Activated B cell treated with CpG ODN at 0.5 μM for 24 hours (primary cell): ENCODE results near the gene PRKCB. TPM values are rescaled to one million over a fixed set of nuclear protein-coding genes. Genes with fewer than 3 reads are reported as not detected.

ENCODE experiments used
- ATAC-seq: fragments of 200-7000 bp; cut with Tn5 transposase; one replicate; pipeline ENCODE4 v1.10.0; 2021; ENCODE audit warnings: low read depth, mild to moderate bottlenecking, moderate library complexity
- CTCF ChIA-PET: fragments of 350-600 bp; sonication (Branson Sonifier 250); formaldehyde crosslinking; loops from one replicate; lab custom pipeline; 2021; ENCODE audit warnings: antibody characterized with exemption; lab: Charles Lee
- POLR2A ChIA-PET: fragments of 350-600 bp; sonication (Branson Sonifier 250); formaldehyde crosslinking; loops from one replicate; lab custom pipeline; 2021; ENCODE audit warnings: antibody characterized with exemption; lab: Charles Lee
- DNase-seq: peaks from one replicate; pipeline ENCODE4 v3.0.0; 2022
- H3K27ac Mint-ChIP-seq: one replicate; pipeline ENCODE4 v1.8.0; 2020; ENCODE audit warnings: mixed read lengths
- H3K27me3 Mint-ChIP-seq: one replicate; pipeline ENCODE4 v1.8.0; 2021; ENCODE audit warnings: mixed read lengths
- H3K36me3 Mint-ChIP-seq: one replicate; pipeline ENCODE4 v1.8.0; 2021; ENCODE audit warnings: low read depth, mixed read lengths
- H3K4me1 Mint-ChIP-seq: one replicate; pipeline ENCODE4 v1.8.0; 2021; ENCODE audit warnings: mixed read lengths
- H3K4me3 Mint-ChIP-seq: one replicate; pipeline ENCODE4 v1.8.0; 2020; ENCODE audit warnings: mild to moderate bottlenecking, mixed read lengths
- H3K9me3 Mint-ChIP-seq: one replicate; pipeline ENCODE4 v1.8.0; 2020; ENCODE audit warnings: mixed read lengths
- CTCF ChIP-seq: fragments of 200-600 bp; IDR thresholded peaks from one replicate; pipeline ENCODE4 v1.8.0; 2022; ENCODE audit warnings: antibody characterized with exemption, mild to moderate bottlenecking
- intact Hi-C: fragments of 100-400 bp; cut with micrococcal nuclease; formaldehyde crosslinking; loops from one replicate; pipeline ENCODE4 v1.15.1; 2024
- total RNA-seq: library from RNA; stranded (reverse); gene quantifications from 2 replicates; pipeline ENCODE4 v1.2.3, GENCODE V29; 2022

Gene PRKCB
- total RNA-seq, 1 donor from 2014 or later: 146 TPM

- ATAC-seq (no peak), DNase-seq (no peak)
- Mint-ChIP-seq H3K4me3 (no peak overlapping the region), H3K27ac (peak overlapping the region; percentile 92), H3K36me3 (peaks cover 14% of the 10 kb centered on the region), H3K27me3 (no peaks in the 10 kb centered on the region), H3K9me3 (no peaks in the 10 kb centered on the region), H3K4me1 (peaks cover 92% of the 10 kb centered on the region)
- intact Hi-C loops: loop anchor here (1.0 to 2.0 kb wide), 3 partner anchors 7 to 57 kb away; no protein-coding TSS in a partner anchor
- no peak for TF ChIP-seq CTCF
- ChIA-PET CTCF (interaction anchor here (1.0 to 10.1 kb wide), 6 partner anchors 19 to 219 kb away, joined by 3 to 325 read pairs (median 20); no protein-coding TSS in a partner anchor), POLR2A (interaction anchor here (0.6 to 2.7 kb wide), 5 partner anchors 11 to 209 kb away, joined by 3 to 6 read pairs (median 5); partner anchors contain the start of gene PRKCB)
Observed at GRCh38 chr16:24015923-24016322, 180.1 kb downstream of the PRKCB start.

- H3K4me3 Mint-ChIP-seq: no peak overlapping the region
Observed at GRCh38 chr16:24018485-24018884, 182.7 kb downstream of the PRKCB start.

GRCh38 chr16:24022797-24023196, 187.0 kb downstream of the PRKCB start:
- peaks cover 5% of the 10 kb centered on the region for H3K9me3 Mint-ChIP-seq
- CTCF ChIA-PET: interaction anchor here (1.1 to 1.9 kb wide), 5 partner anchors 12 to 222 kb away, joined by 3 to 6 read pairs (median 5); no protein-coding TSS in a partner anchor
- H3K27ac Mint-ChIP-seq: peak overlapping the region; percentile 54
- no peak for DNase-seq
- POLR2A ChIA-PET: interaction anchor here (0.7 kb wide), 1 partner anchor 217 kb away, joined by 5 read pairs; no protein-coding TSS in a partner anchor
- no peak for TF ChIP-seq CTCF
- intact Hi-C loops: loop anchor here (1.0 kb wide), 1 partner anchor 7 kb away; no protein-coding TSS in a partner anchor
- H3K27me3 Mint-ChIP-seq: no peaks in the 10 kb centered on the region
- no peak for ATAC-seq
- H3K36me3 Mint-ChIP-seq: peaks cover 16% of the 10 kb centered on the region
- peaks cover 77% of the 10 kb centered on the region for H3K4me1 Mint-ChIP-seq
- H3K4me3 Mint-ChIP-seq: peak overlapping the region; percentile 15

More at GRCh38 chr16:24018485-24018884, 182.7 kb downstream of the PRKCB start:
- Mint-ChIP-seq H3K4me1 (peaks cover 86% of the 10 kb centered on the region), H3K36me3 (peaks cover 11% of the 10 kb centered on the region), H3K27me3 (no peaks in the 10 kb centered on the region), H3K9me3 (peaks cover 5% of the 10 kb centered on the region), H3K27ac (peak overlapping the region; percentile 72)
- ATAC-seq: no peak
- ChIA-PET CTCF (interaction anchor here (1.5 to 3.0 kb wide), 2 partner anchors 18 to 216 kb away, joined by 4 to 11 read pairs; no protein-coding TSS in a partner anchor), POLR2A (interaction anchor here (0.5 kb wide), 1 partner anchor 103 kb away, joined by 4 read pairs; no protein-coding TSS in a partner anchor)
- DNase-seq: no peak
- no peak for TF ChIP-seq CTCF
- intact Hi-C loops: no loop called here

- H3K4me3 Mint-ChIP-seq: no peak overlapping the region
- H3K27ac Mint-ChIP-seq: no peak overlapping the region
- H3K36me3 Mint-ChIP-seq: peaks cover 18% of the 10 kb centered on the region
- intact Hi-C loops: loop anchor here (1.0 kb wide), 1 partner anchor 8 kb away; no protein-coding TSS in a partner anchor
- POLR2A ChIA-PET: no interaction called here
- CTCF ChIA-PET: interaction anchor here (1.2 to 1.9 kb wide), 2 partner anchors 11 to 223 kb away, joined by 4 to 5 read pairs; no protein-coding TSS in a partner anchor
- peaks cover 5% of the 10 kb centered on the region for H3K9me3 Mint-ChIP-seq
- no peak for ATAC-seq
- H3K4me1 Mint-ChIP-seq: peaks cover 72% of the 10 kb centered on the region
- DNase-seq: no peak
- no peak for TF ChIP-seq CTCF
- no peaks in the 10 kb centered on the region for H3K27me3 Mint-ChIP-seq
Observed at GRCh38 chr16:24023621-24024020, 187.8 kb downstream of the PRKCB start.

GRCh38 chr16:24024971-24025370, 189.2 kb downstream of the PRKCB start:
- CTCF ChIA-PET: interaction anchor here (0.8 kb wide), 1 partner anchor 222 kb away, joined by 3 read pairs; no protein-coding TSS in a partner anchor
- DNase-seq: no peak
- H3K9me3 Mint-ChIP-seq: peaks cover 5% of the 10 kb centered on the region
- TF ChIP-seq CTCF: no peak
- intact Hi-C loops: no loop called here
- H3K4me1 Mint-ChIP-seq: peaks cover 67% of the 10 kb centered on the region
- POLR2A ChIA-PET: interaction anchor here (0.6 kb wide), 1 partner anchor 202 kb away, joined by 8 read pairs; no protein-coding TSS in a partner anchor
- no peak overlapping the region for H3K27ac Mint-ChIP-seq
- H3K36me3 Mint-ChIP-seq: peaks cover 22% of the 10 kb centered on the region
- no peak overlapping the region for H3K4me3 Mint-ChIP-seq
- H3K27me3 Mint-ChIP-seq: no peaks in the 10 kb centered on the region
- ATAC-seq: no peak
